HG02970 (cell line): ENCODE measurements around the gene PLET1.

Experiments
- ATAC-seq: cut with Tn5 transposase; IDR thresholded peaks from one replicate; pipeline ENCODE4 v1.9.1; 2021; ENCODE audit warnings: mild to moderate bottlenecking, moderate library complexity, moderate number of reproducible peaks; ENCODE audit not compliant: unreplicated experiment, low FRiP score

Gene PLET1, protein sequence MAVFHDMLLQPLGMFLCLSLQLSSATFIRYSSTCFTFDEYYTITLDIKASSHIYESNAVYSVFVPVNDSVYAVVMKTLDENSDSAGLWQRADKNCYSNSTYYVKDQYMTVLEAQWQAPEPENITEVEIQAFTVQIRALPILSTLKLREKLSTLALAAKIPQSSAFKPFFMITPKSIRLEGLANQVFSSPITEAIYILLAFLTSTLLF

DNA sequence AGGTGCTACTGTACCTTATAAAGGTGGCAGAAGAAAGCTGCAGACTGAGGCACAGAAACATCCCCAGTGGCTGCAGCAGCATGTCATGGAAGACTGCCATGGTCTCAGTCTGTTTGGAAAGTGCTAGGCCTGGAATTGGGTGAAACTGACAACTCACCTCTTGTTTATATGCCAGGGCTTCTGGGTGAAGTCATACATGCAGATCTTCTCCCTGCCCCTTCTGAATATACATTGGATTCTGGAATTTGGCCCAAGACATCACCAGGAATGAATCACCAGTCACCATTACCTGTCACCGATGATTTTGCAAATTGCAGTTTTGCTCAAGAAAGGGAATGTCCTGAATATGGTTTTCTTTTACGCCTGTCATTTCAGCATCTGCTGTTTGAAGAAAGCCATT, at the start of gene PLET1:
Gene PLET1 (minus strand): TSS at position 371 of the 400 bp plus-strand sequence. CDS start 271 bp downstream, at position 100.
- no peak for ATAC-seq

DNA sequence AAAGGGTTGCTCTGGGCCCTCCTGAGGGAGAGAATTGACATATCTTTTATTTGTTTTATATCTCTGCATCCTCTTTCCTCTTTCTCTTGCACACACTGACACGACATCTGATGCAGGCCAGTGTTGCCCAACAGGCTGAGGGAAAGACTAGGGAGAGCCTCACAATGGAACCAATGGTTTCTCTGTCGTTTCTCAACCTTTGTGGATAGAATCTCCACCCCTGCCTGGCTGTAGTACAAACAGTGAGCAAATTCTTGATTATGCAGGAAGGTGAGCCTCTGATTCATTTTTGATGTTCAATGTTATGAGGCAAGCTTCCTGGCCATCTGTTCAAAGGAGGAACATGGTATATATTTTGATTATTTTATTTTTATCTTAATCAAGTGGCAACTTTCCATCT, 49.8 kb upstream of the PLET1 start:
- no peak for ATAC-seq

DNA sequence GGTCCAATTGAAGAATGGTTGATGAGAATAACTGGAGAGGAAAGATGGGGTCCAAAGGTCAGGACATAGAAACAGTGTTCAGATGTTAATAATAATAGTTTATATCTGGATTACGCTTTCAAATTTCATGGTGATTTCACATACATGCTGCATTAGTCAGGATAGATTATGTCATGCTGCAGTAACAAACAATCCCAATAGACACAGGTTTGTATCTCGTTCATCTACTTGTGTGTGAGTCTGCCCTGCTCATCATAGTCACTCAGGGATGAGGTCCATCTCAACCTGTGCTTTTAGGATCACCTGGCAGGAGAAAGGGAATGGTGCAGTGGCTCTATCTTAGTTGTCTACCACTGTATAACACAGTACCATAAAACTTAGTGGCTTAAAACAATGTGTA, 48.0 kb upstream of the PLET1 start:
- no peak for ATAC-seq

DNA sequence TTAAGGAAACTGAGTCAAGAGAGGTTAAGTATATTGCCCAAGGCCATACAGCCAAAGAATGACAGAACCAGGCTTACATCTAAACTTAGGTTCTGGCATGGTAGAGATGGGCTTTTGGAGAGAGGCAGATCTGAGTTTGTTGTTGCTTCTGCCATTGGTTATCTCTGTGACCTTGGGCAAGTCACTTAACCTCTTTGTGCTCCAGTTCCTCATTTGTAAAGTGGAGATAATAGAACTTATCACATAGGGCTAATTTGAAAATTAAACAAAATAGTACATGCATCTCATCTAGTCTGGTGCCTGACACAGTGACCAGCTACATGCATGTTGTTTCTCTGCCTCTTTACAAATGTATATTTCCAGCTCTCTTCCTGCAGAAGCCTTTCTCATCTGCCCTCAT, 47.0 kb upstream of the PLET1 start:
- ATAC-seq: no peak

DNA sequence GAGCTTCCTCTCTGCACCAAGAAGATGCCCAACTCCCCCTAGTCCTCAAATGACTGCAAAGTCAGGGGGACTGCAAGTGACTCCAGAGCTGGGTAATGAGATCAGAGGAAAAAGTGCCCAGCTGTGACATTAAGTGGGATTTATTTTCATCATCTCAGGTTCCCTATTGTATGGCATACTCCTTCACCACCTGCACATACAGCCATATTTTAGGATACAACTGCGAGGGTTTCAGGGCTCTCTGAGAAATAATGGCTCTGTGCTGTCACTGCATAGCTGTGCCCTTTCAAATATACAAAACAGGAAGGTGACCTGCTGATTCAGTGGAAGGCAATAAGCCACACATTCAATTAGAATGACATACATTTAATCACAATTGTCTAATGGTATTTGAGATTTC, 45.6 kb upstream of the PLET1 start:
- ATAC-seq: no peak

DNA sequence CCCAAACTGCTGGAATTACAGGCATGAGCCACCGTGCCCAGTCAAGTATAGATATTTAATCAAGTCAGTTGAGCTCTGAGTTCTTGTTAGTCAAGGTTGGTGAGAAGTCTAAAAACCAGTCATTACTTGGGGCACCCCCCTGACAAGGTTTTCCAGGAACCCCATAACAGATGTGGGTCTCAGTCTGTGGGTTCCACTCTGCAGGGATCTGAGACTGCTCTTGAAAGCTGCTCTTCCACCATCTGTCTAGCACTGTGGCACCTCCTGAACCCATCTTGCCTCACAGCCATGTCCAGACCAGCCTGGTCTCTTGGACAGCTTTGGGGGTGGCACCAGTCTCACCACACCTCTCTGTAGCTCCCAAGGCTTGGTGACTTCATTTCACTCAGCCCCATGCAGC, 44.3 kb upstream of the PLET1 start:
- no peak for ATAC-seq

DNA sequence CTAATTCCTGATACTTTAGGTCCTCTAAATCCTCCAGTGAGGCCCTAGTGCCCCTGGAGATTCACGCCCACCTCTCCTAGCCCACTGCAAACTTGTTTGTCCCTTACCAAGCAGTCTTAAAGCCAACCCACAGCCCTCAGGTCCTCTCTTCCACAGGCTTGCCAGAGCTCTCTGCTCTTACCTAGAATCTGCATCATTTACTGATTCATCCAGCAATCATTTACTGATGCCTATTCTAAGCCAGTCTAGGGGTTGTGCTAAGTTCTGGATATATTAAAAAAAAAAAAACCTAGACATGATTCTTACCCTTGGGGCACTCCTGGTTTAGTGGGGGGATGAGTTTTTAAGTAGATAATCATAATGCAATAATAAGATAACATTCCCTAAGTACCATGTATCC, 43.0 kb upstream of the PLET1 start:
- no peak for ATAC-seq

DNA sequence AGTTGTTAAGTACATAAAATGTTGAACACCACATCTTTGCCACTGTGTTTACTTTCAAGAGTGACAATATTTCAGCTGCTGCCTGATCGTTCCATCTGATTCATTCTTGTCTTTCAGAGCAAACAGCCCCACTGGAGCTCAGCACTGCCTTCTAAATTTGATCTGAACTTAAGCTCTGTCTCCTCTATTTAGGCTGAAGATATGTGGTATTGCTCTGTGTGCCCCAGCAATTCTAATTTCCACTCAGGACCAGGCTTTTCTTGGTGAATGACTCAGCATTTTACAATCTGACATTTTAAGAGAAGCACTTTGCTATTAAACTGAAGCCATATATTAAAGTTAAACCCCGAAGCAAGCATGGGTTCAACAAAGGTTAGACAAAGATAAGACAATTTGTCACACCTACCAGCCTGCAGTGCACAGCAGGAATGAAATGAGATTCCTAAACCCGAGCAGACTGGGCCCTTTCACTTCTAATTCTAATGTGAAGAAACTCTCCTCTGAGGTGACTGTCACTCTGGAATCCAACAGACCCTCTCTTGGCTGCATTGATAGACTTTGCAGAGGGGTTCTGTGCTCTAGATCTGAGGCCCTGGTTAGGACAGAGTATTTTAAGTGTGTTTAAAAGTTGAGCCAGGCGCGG, 41.7 kb upstream of the PLET1 start:
- no peak for ATAC-seq

DNA sequence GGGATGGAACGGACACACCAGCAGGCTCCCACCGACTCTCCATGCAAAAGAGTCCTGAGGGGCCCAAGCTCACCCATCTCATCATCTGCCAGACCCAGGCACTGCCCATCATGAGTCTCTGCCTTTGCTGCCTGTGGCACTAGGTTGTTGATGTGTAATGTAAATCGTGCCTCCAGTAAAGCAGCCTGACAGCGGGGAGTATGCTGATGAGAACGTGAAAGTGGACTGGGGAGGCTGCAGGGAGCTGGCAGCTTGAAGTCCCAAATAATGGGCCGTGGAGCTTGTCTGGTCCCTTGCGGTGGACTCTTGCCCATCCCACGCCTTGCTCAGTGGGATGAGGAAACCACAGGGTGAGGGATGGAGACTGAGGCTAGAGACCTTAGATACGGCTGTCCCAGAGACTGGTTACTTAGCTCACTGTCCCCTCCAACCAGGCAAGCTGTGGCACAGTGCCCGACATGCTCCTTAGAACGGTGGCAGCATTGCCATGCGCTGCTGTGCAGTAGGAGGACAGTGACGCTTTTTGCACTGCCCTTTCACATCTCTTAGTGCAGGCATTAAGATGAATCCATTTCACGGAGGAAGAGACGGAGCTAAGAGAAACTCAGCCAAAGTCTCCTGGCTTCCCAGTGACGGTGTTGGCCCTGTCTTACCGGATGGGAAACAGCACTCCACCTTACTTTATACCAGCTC, 39.6 kb upstream of the PLET1 start:
- no peak for ATAC-seq

DNA sequence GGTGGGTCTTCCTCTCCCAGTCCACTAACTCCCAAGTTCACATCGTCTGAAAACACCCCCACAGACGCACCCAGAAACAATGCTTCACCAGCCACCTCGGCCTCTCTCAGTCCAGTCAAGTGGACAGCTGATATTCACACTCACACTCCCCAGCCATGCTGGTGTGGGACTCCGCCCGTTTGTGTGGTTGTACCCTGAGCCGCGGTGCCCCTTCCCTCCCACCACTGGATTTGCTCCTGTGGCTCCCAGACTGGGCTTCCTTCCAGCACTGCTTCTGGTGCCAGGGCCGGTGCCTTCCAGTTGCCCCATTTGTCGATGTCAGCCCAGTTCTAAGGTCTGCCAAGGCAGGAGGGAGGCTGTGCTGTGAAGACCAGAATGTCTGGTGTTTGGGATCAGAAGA, 37.9 kb upstream of the PLET1 start:
- ATAC-seq: no peak

DNA sequence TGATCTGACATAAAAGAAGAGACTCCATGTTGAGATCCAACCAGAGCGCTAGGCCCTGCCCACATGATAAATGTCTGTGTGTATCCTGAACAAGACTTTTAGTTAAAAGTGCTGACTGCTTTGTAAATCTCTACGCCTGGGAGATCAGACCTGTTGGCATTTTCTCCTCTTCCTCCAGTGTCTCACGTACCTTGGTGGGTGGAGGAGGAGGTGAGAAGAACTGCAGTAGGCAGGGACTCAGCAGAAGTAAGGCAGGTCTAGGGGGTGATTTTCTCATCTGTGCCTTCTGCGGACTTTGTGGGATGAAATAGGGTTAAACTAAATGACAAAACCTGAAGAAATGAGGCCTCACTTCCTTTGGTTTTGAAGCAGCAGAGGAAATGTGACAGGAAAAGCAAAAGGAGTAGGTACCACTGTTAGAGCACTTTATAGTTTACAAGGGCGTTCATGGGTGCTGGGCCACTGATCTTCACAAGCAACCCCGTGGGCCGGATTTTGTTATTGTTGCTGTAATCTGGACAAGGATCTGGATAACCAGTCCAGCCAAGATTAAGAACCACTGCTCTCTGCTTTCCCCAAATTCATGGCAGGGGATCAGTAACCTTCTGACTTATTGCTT, 36.7 kb upstream of the PLET1 start:
- no peak for ATAC-seq

DNA sequence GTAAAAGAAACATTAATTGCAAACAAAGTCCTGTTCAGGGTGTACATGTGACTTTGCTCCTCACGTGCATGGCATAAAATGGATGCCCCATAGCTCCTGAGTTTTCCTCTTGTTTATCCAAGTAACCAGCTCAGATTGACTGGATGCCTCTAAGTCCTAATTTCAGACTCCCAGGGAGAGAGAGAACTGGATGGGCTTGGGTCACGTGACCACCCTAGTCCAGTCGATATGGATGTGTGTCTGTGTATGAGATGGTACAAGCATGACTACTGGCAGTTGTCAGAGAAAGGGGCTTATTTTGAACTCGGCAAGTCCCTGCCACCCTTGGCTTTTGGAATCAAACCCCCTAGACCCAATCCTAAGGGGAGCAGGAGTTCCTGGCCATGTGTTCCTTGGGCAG, 35.4 kb upstream of the PLET1 start:
- ATAC-seq: no peak

DNA sequence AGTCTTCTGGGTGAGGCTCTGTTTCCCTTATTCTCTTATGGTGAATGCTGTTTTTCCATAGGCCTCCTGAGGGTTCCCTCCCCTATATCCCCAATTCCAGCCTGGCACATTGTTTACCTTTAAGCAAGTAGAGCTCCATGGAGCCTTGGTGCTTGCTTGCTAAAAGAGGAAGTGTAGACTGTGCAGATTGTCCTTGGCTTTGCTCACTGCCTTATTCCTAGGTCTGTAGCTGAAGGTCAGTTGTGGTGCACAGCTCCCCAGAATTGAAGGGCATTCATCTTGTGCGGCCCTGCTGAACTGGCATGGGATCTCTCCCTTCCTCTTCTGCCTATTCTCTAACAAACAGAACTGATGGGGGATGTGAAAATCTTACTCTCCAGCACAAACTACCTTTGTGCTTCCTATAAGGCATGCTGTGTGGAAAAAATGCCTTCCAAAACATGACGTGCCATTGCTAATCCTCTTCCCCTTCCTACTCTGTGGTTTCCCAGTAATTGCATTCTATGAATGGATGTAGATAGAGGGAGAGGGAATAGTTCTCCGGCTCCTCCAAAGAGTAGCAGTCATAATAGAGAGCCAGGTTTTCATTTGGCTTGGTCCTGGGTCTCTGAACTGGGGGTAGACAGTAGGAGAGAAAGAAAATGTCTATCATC, 34.2 kb upstream of the PLET1 start:
- ATAC-seq: no peak

DNA sequence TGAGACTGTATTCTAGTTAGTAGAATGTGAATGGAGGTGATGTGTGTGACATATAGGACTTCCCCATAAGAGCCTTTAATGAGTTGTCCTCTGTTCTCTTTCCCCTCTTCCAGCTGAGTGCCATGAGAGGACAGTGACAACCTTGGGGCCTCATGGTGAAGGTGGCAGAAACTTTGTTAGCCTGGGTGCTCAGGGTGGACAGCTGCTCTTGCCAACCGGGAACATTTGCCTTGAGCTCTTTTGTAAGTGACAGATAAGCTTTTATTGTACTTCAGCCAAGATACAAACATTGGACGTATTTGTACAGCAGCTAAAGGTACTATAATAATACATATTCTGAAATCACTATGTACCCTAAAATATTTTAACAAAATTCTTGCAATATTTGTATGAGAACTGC, 33.0 kb upstream of the PLET1 start:
- ATAC-seq: no peak

DNA sequence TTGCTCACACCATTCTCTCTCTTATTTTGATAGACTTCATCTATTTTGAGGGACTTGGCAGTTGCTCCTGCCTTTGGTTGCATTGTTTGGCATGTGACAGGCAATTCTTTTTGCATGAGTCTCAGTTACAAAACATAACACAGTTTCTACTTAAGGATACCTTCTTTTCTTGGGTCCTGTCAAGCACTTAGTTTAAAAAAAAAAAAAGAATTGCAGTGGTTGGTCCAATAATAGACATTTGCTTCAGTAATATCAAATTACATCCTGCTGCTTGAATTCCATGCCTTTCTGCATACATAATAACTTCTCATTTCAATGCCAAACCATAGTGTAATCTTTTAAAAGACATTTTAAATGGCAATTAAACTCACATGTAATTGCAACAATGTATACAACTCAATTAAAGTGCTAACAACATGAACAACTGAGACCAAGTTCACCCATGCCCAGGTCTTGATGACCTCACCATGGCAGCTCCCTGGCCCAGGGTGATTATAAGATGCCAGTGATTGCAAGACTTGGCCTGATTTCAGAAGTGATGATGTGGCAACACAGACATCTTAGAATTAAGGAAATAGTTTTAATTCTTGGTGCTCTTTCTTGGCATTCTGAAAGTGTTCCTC, 32.2 kb upstream of the PLET1 start:
- ATAC-seq: no peak

DNA sequence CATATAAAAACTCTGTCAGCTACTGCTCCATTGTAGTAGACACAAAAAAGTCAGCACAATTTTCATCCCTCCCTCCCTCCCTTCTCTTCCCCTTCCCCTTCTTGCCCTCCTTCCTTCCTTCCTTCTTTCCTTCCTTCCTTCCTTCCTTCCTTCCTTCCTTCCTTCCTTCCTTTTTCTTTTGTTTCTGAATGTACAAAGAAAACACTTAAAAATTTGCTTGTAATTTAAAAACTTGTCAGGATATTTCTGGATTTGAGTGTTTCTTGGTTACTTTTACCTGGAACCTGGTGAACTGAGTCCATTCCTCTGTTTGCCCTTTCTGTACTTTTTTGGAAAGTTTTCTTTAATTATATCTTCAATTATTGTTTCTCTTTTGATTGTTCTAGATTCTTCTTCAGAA, 31.5 kb upstream of the PLET1 start:
- ATAC-seq: no peak

DNA sequence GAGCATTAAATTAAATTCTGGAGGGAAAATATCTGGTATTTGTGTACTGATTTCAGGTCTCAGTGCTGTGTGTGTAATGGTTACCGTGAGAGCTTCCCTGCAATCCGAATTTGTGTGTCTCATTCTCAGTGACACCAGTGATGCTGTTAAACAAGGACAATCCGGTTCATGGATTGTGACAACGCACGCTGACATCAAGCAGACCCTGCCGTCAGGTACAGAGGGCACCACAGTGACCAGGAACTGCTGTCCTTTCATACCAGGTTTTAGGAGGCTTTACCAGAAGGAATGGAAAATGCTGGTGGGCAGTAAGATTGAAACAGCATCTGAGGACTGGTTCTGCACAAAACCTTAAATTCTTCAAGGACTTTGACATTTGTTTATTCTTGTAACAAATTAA, 30.5 kb upstream of the PLET1 start:
- ATAC-seq: no peak

DNA sequence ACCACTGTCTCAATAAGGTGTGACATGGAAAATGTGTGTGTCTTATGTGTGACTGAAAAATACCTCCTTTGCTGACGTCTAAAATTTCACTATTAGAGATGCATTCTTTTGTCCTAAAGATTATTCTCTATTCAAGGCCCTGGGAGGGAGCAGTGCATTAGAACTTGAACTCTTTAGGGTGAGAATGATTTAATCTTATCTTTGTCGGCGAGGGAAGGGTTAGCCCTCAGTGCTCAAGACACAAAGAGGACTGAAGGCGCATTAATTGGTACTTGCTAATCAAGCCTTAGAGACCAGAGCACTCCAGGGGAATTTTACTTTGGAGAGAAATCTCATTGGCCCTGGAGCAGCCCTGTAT, 29.8 kb upstream of the PLET1 start:
- ATAC-seq: no peak

DNA sequence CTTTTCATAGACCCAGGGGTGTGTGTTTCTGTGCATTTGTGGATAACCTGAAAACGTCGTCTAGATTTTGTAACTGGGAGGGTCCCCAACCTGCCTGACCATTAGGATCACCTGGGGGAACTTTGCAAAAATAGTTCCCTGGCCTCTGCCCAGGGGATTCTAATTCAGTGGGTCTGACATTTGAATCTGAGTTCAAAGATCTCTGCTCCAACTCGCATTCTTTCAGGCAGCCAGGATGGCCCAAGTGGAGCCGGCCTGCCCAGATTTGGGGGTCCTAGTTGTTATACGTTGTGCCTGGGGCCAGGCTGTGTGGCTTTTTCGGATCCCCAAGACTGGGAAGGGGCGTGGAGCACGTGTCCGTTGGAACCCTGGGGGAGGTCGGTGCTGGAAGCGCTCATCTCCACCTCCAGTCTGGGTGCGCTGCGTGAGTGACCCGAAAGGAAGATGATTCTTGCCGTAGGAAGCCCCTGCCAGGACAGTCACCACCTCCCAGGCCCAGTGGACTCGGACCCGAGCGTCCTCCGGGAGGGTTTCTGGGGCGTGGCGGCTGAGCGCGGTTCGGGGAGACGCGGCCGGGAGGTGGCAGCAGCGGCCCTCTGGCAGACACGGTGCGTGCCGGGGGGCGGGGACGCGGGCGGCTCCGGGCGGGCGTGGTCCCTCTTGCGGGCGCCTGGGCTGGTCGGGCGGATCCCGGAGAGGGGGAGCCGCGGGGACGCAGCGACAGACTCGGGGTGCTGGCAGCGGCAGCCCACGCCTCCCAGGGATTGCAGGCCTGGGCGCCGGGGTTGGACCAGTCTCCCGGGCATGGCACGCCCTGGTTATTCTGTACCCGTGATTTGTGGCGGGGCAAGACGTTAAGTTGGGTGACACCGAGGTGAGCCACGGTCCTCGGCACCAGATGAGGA, 29.2 kb upstream of the PLET1 start:
- peak; percentile 95 for ATAC-seq

DNA sequence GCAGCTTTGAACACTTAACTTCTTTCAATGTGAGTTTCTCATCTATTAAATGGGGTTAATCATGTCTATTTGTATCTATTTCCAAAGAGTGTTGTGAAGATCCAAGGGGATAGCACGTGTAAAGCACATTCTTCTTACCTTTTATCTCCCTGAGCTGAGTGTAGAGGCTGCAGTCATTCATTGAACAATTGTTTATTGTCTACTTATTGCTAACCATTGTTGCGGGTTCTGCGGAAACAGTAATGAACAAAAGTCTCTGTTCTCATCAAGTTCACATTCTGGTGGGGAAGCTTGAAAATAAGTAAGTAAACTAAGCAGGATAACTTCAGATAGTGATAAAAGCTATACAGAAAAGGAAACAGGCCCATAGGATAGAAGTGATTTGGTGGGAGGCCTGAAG, 27.4 kb upstream of the PLET1 start:
- no peak for ATAC-seq
